SH-SY5Y (cell line): ENCODE measurements around the gene MOB1A.

Source experiments
- GATA2 ChIP-seq: IDR thresholded peaks from 2 replicates; pipeline ENCODE4 v1.6.1; 2011; ENCODE audit warnings: mild to moderate bottlenecking, low read depth, low read length
- GATA3 ChIP-seq: IDR thresholded peaks from 2 replicates; pipeline ENCODE4 v1.6.1; 2011; ENCODE audit warnings: low read depth, mild to moderate bottlenecking, low read length, moderate library complexity

- TF ChIP-seq GATA2 (no peak), GATA3 (no peak)
These were observed 48.3 kb downstream of the MOB1A start for GRCh38 chr2:74130211-74130995.
